IMR-90 (cell line): ENCODE measurements around the gene SRPK2. TPM values are rescaled to one million over a fixed set of nuclear protein-coding genes. Genes with fewer than 3 reads are reported as not detected.

Experiments used
- ATAC-seq: fragments of 200-7000 bp; cut with Tn5 transposase; 2 replicates; pipeline ENCODE4 v1.9.1; 2020; ENCODE audit warnings: low read depth, mild to moderate bottlenecking, moderate library complexity
- BruUV-seq: library from RNA; stranded (reverse); fragments of 400-500 nt; replicated peaks from 2 replicates; lab custom pipeline; 2021; lab: Mats Ljungman, UMichigan
- CTCF ChIA-PET: fragments of 300-600 bp; formaldehyde crosslinking; extraction: SDS; loops from one replicate; lab custom pipeline; 2021; ENCODE audit warnings: antibody characterized with exemption; lab: Yijun Ruan, JAX
- POLR2A ChIA-PET: fragments of 300-600 bp; sonication (Branson Sonifier 250); formaldehyde crosslinking; loops from one replicate; lab custom pipeline; 2022; ENCODE audit warnings: antibody characterized with exemption; ENCODE audit not compliant: unreplicated experiment; lab: Charles Lee
- DNase-seq: peaks from one replicate; pipeline ENCODE4 v3.0.0; 2013
- H2AFZ ChIP-seq: replicated peaks from 2 replicates; pipeline ENCODE3; 2013; ENCODE audit warnings: low read length, mild to moderate bottlenecking; ENCODE audit not compliant: poor library complexity
- H2AK5ac ChIP-seq: 2 replicates; pipeline ENCODE4 v1.6.1; 2013; ENCODE audit warnings: low read depth, low read length, inconsistent platforms
- H2AK9ac ChIP-seq: replicated peaks from 2 replicates; pipeline ENCODE3; 2013; ENCODE audit warnings: mild to moderate bottlenecking, low read depth, low read length, moderate library complexity; ENCODE audit not compliant: poor library complexity
- H2BK120ac ChIP-seq: 2 replicates; pipeline ENCODE4 v1.6.1; 2013; ENCODE audit warnings: low read depth, low read length, inconsistent platforms
- H2BK15ac ChIP-seq: 3 replicates; pipeline ENCODE4 v1.6.1; 2013; ENCODE audit warnings: low read depth, low read length, inconsistent platforms
- H2BK20ac ChIP-seq: 2 replicates; pipeline ENCODE4 v1.6.1; 2013; ENCODE audit warnings: low read depth, mild to moderate bottlenecking, inconsistent platforms, low read length, moderate library complexity
- H2BK5ac ChIP-seq: 2 replicates; pipeline ENCODE4 v1.6.1; 2013; ENCODE audit warnings: mild to moderate bottlenecking, low read depth, low read length, inconsistent platforms; ENCODE audit not compliant: poor library complexity, severe bottlenecking
- H3K14ac ChIP-seq: replicated peaks from 2 replicates; pipeline ENCODE4 v1.6.1; 2013; ENCODE audit warnings: low read depth, low read length, inconsistent platforms
- H3K18ac ChIP-seq: 2 replicates; pipeline ENCODE4 v1.6.1; 2013; ENCODE audit warnings: low read depth, low read length, control low read depth
- H3K23ac ChIP-seq: 2 replicates; pipeline ENCODE4 v1.6.1; 2013; ENCODE audit warnings: low read depth, low read length, inconsistent platforms
- H3K27ac ChIP-seq: 2 replicates; pipeline ENCODE4 v1.5.1; 2013; ENCODE audit warnings: mild to moderate bottlenecking, control low read depth, low read length; ENCODE audit not compliant: insufficient read depth
- H3K27me3 ChIP-seq: 2 replicates; pipeline ENCODE4 v1.6.1; 2013; ENCODE audit warnings: low read length; ENCODE audit not compliant: control insufficient read depth, insufficient read depth
- H3K36me3 ChIP-seq: 2 replicates; pipeline ENCODE4 v1.6.1; 2013; ENCODE audit warnings: low read length, mixed read lengths; ENCODE audit not compliant: control insufficient read depth, insufficient read depth
- H3K4ac ChIP-seq: 2 replicates; pipeline ENCODE4 v1.6.1; 2013; ENCODE audit warnings: low read depth, low read length, inconsistent platforms
- H3K4me1 ChIP-seq: 2 replicates; pipeline ENCODE4 v1.6.1; 2013; ENCODE audit warnings: low read length, mixed read lengths; ENCODE audit not compliant: control insufficient read depth, insufficient read depth
- H3K4me2 ChIP-seq: 2 replicates; pipeline ENCODE4 v1.6.1; 2013; ENCODE audit warnings: low read depth, mild to moderate bottlenecking, control low read depth, low read length, moderate library complexity
- H3K4me3 ChIP-seq: 2 replicates; pipeline ENCODE4 v1.5.1; 2013; ENCODE audit warnings: low read depth, mild to moderate bottlenecking, control low read depth, low read length, moderate library complexity; ENCODE audit not compliant: insufficient read depth
- H3K56ac ChIP-seq: 2 replicates; pipeline ENCODE4 v1.6.1; 2013; ENCODE audit warnings: low read length, inconsistent platforms; ENCODE audit not compliant: insufficient read depth; ENCODE audit errors: extremely low read depth
- H3K79me1 ChIP-seq, 2 experiments: 2 replicates each; pipeline ENCODE4 v1.6.1; 2013; ENCODE audit warnings: low read length in 2 of 2, inconsistent platforms in 1 of 2, low read depth in 1 of 2
- H3K9ac ChIP-seq: 2 replicates; pipeline ENCODE4 v1.6.1; 2013; ENCODE audit warnings: low read depth, low read length, control low read depth
- H3K9me1 ChIP-seq: 2 replicates; pipeline ENCODE4 v1.6.1; 2013; ENCODE audit warnings: low read length, inconsistent platforms; ENCODE audit not compliant: insufficient read depth
- H3K9me3 ChIP-seq: 2 replicates; pipeline ENCODE4 v1.6.1; 2013; ENCODE audit warnings: low read length; ENCODE audit not compliant: control insufficient read depth, insufficient read depth
- H4K20me1 ChIP-seq: 2 replicates; pipeline ENCODE4 v1.6.1; 2013; ENCODE audit warnings: low read length, inconsistent platforms; ENCODE audit not compliant: insufficient read depth
- H4K5ac ChIP-seq: 2 replicates; pipeline ENCODE4 v1.6.1; 2013; ENCODE audit warnings: mild to moderate bottlenecking, low read depth, low read length, control low read depth
- H4K8ac ChIP-seq, 2 experiments: 2 replicates each; pipeline ENCODE4 v1.6.1; 2013; ENCODE audit warnings: low read depth in 2 of 2, low read length in 2 of 2, control low read depth in 1 of 2, inconsistent platforms in 1 of 2
- H4K91ac ChIP-seq: 2 replicates; pipeline ENCODE4 v1.6.1; 2013; ENCODE audit warnings: low read depth, low read length, inconsistent platforms; ENCODE audit not compliant: insufficient read depth
- BHLHE40 ChIP-seq: fragments of 150-350 bp; IDR thresholded peaks from 2 replicates; pipeline ENCODE4 v1.6.1; 2016; ENCODE audit warnings: mild to moderate bottlenecking, low read depth, low read length
- CEBPB ChIP-seq: IDR thresholded peaks from 2 replicates; pipeline ENCODE4 v1.6.1; 2012; ENCODE audit warnings: low read depth, low read length, improper control_type of control experiment
- CHD1 ChIP-seq: IDR thresholded peaks from 2 replicates; pipeline ENCODE4 v1.6.1; 2012; ENCODE audit warnings: low read depth, low read length, improper control_type of control experiment
- CTCF ChIP-seq: conservative IDR thresholded peaks from 2 replicates; pipeline ENCODE4 v1.5.1; 2012; ENCODE audit warnings: mild to moderate bottlenecking, low read depth, low read length, improper control_type of control experiment
- ELK1 ChIP-seq: fragments of 150-350 bp; IDR thresholded peaks from 2 replicates; pipeline ENCODE4 v1.6.1; 2016; ENCODE audit warnings: low read depth, mild to moderate bottlenecking, low read length, moderate library complexity, borderline replicate concordance
- FOS ChIP-seq: fragments of 150-350 bp; IDR thresholded peaks from 2 replicates; pipeline ENCODE4 v1.6.1; 2016; ENCODE audit warnings: low read depth, low read length
- MAFK ChIP-seq: IDR thresholded peaks from 2 replicates; pipeline ENCODE4 v1.6.1; 2012; ENCODE audit warnings: low read depth, low read length, improper control_type of control experiment
- NFE2L2 ChIP-seq: fragments of 150-350 bp; IDR thresholded peaks from 2 replicates; pipeline ENCODE4 v1.6.1; 2016; ENCODE audit warnings: low read depth, mild to moderate bottlenecking, low read length
- POLR2A ChIP-seq: IDR thresholded peaks from 2 replicates; pipeline ENCODE4 v1.6.1; 2012; ENCODE audit warnings: mild to moderate bottlenecking, low read depth, low read length
- RAD21 ChIP-seq: IDR thresholded peaks from 2 replicates; pipeline ENCODE4 v1.6.1; 2012; ENCODE audit warnings: low read length, improper control_type of control experiment
- RFX5 ChIP-seq: IDR thresholded peaks from 2 replicates; pipeline ENCODE4 v1.8.0; 2012; ENCODE audit warnings: low read depth, mild to moderate bottlenecking, low read length, moderate library complexity
- SMC3 ChIP-seq: fragments of 150-350 bp; IDR thresholded peaks from 2 replicates; pipeline ENCODE4 v1.6.1; 2016; ENCODE audit warnings: low read depth, mild to moderate bottlenecking, antibody characterized with exemption, low read length, moderate library complexity
- USF2 ChIP-seq: fragments of 150-350 bp; IDR thresholded peaks from 2 replicates; pipeline ENCODE4 v1.6.1; 2017; ENCODE audit warnings: mild to moderate bottlenecking, antibody characterized with exemption, low read length, low read depth
- WGBS, 2 experiments: methylation state at CpG; one replicate each; pipeline versions ENCODE4 v1.1.5 to v1.1.7; 2013; ENCODE audit warnings: missing lambda C conversion rate in 2 of 2; ENCODE audit not compliant: insufficient read length in 1 of 2; ENCODE audit errors: extremely low coverage in 2 of 2; 5-methylcytosine and 5-hydroxymethylcytosine counted together
- dilution Hi-C: fragments of 300-500 bp; cut with HindIII; formaldehyde crosslinking; loops from one replicate; pipeline ENCODE4 v1.14.3; 2018; ENCODE audit warnings: low sequenced_read_pairs; ENCODE audit not compliant: unreplicated experiment
- in situ Hi-C: fragments of 300-500 bp; cut with MboI; formaldehyde crosslinking; loops from 3 replicates; pipeline ENCODE4 v1.14.3; 2019; ENCODE audit warnings: low sequenced_read_pairs, inconsistent platforms, mixed read lengths
- intact Hi-C: fragments of 100-400 bp; cut with micrococcal nuclease; formaldehyde crosslinking; loops from 2 replicates; pipeline ENCODE4 v1.10.0; 2022
- polyA plus RNA-seq, 3 experiments: library from polyadenylated mRNA; depleted of rRNA; stranded (reverse); fragments of >200 nt; gene quantifications; 2 replicates each; pipeline ENCODE4 v1.2.3, GENCODE V29; 2012; ENCODE audit warnings: low replicate concordance in 1 of 3
- total RNA-seq: library from RNA; depleted of rRNA; stranded (reverse); fragments of >200 nt; gene quantifications from 2 replicates; pipeline ENCODE4 v1.2.3, GENCODE V29; 2012

Gene SRPK2
- total and polyA plus RNA-seq, 2 of the 4 experiments (the other 2 are of a cell fraction) = 13.2 to 33.0 TPM

GRCh38 chr7:105218939-105219770 is 169.6 kb downstream of the SRPK2 start (continued):
- TF ChIP-seq ELK1 = no peak

- Histone ChIP-seq H4K91ac (no peak overlapping the region), H2BK20ac (no peak overlapping the region), H3K4ac (no peak overlapping the region), H3K56ac (no peak overlapping the region), H3K9me3 (no peaks in the 10 kb centered on the region), H2AK9ac (no peak overlapping the region), H2BK5ac (no peak overlapping the region), H3K27ac (no peak overlapping the region), H3K23ac (0 out of 2 replicates have a peak overlapping the region, but pooled peaks have one; percentile 11), H2AK5ac (no peak overlapping the region), H4K20me1 (peaks cover 53% of the 10 kb centered on the region; the same call in 1 of the 2 replicates), H3K4me2 (no peak overlapping the region), H3K14ac (no peak overlapping the region), H3K9me1 (peaks cover 4% of the 10 kb centered on the region; the same call in 1 of the 2 replicates), H3K4me1 (peaks cover 8% of the 10 kb centered on the region), H2AFZ (no peak overlapping the region), H3K36me3 (no peaks in the 10 kb centered on the region), H4K8ac (no peak overlapping the region), H3K18ac (no peak overlapping the region), H3K79me1 (peaks cover 38 to 63% of the 10 kb centered on the region in 2 experiments), H2BK15ac (no peak overlapping the region), H4K5ac (no peak overlapping the region), H3K4me3 (no peak overlapping the region), H3K9ac (no peak overlapping the region), H2BK120ac (no peak overlapping the region), H3K27me3 (no peaks in the 10 kb centered on the region)
- POLR2A ChIA-PET = no interaction called here
- intact Hi-C loops = no loop called here
- dilution Hi-C loops = no loop called here
- in situ Hi-C loops = no loop called here
- CTCF ChIA-PET = no interaction called here
- no peak for ATAC-seq
- DNase-seq = peak; percentile 8
- BruUV-seq = no TSS peak
- WGBS, 2 experiments = no CpG with 5 or more reads among the region's 4 CpGs
- TF ChIP-seq CHD1 (no peak), CTCF (no peak), RFX5 (no peak), FOS (no peak), SMC3 (no peak), BHLHE40 (no peak), NFE2L2 (no peak), CEBPB (no peak), RAD21 (no peak), USF2 (no peak), POLR2A (no peak), MAFK (no peak)
Observed at GRCh38 chr7:105218215-105218614, 170.5 kb downstream of the SRPK2 start.
